Measurements from ENCODE around the gene HLA-A.

The HLA-A gene

GRCh38 chr6:29964887-29965562 is 22.7 kb downstream of the HLA-A start:
- H3K27ac ChIP-seq (replicated peaks; ENCODE audit: low read length): peak overlapping the region; percentile 70
- no peak overlapping the region for H3K4me2 ChIP-seq (ENCODE audit: insufficient read depth, low read length, poor library complexity, severe bottlenecking)
- H3K23ac ChIP-seq (ENCODE audit: low read depth, low read length, poor library complexity): no peak overlapping the region
- DNase-seq (ENCODE audit: low spot score): peak; percentile 46
- H3K4ac ChIP-seq (ENCODE audit: low read length): no peak overlapping the region
- peak overlapping the region; percentile 89 for H2AFZ ChIP-seq (ENCODE audit: low read length)
- no peaks in the 10 kb centered on the region for H3K27me3 ChIP-seq (ENCODE audit: control insufficient read depth in 3 of 3, insufficient read depth in 3 of 3, low read depth in 1 of 3, low read length in 3 of 3)
- H3K36me3 ChIP-seq (replicated peaks in 1 of 2; ENCODE audit: control insufficient read depth in 2 of 2, insufficient read depth in 2 of 2, low read length in 2 of 2): no peaks in the 10 kb centered on the region
- peaks cover 9 to 11% of the 10 kb centered on the region in 2 donors for H3K4me1 ChIP-seq (ENCODE audit: control insufficient read depth in 2 of 2, insufficient read depth in 1 of 2, low read depth in 1 of 2, low read length in 2 of 2)
- no peaks in the 10 kb centered on the region for H3K9me3 ChIP-seq (replicated peaks in 1 of 2; ENCODE audit: control insufficient read depth in 2 of 2, insufficient read depth in 1 of 2, low read depth in 1 of 2, low read length in 2 of 2)
- H2BK12ac ChIP-seq (ENCODE audit: low read length): no peak overlapping the region
- no peak overlapping the region for H3K18ac ChIP-seq (ENCODE audit: low read length)
- H3K4me3 ChIP-seq (ENCODE audit: low read length in 2 of 2): peak overlapping the region in 1 of 2 donors; percentile 50
- H2BK5ac ChIP-seq (ENCODE audit: low read length): no peak overlapping the region
- no peak overlapping the region for H2BK15ac ChIP-seq (ENCODE audit: low read length)
- H3K79me1 ChIP-seq (ENCODE audit: low read depth, low read length): no peaks in the 10 kb centered on the region
- no peak overlapping the region for H2AK5ac ChIP-seq (ENCODE audit: low read depth, low read length)
- H3K14ac ChIP-seq (ENCODE audit: low read length): no peak overlapping the region
- H4K91ac ChIP-seq (ENCODE audit: low read depth, low read length, poor library complexity): no peak overlapping the region
- H4K8ac ChIP-seq (ENCODE audit: low read depth, low read length): no peak overlapping the region
- H2BK120ac ChIP-seq (ENCODE audit: low read depth, low read length): no peak overlapping the region
- WGBS, 2 donors (ENCODE audit: extremely low coverage in 2 of 2, insufficient read length in 2 of 2, insufficient replicate concordance in 1 of 2): no CpG with 5 or more reads among the region's 7 CpGs
- H3K9ac ChIP-seq (ENCODE audit: low read depth, low read length, poor library complexity): no peak overlapping the region

- Histone ChIP-seq H3K4me1 (ENCODE audit: control insufficient read depth in 2 of 2, insufficient read depth in 1 of 2, low read depth in 1 of 2, low read length in 2 of 2) (peaks cover 9 to 11% of the 10 kb centered on the region in 2 donors), H3K9ac (ENCODE audit: low read depth, low read length, poor library complexity) (no peak overlapping the region), H3K9me3 (replicated peaks in 1 of 2; ENCODE audit: control insufficient read depth in 2 of 2, insufficient read depth in 1 of 2, low read depth in 1 of 2, low read length in 2 of 2) (no peaks in the 10 kb centered on the region), H4K8ac (ENCODE audit: low read depth, low read length) (no peak overlapping the region), H2BK120ac (ENCODE audit: low read depth, low read length) (no peak overlapping the region), H3K4me2 (ENCODE audit: insufficient read depth, low read length, poor library complexity, severe bottlenecking) (no peak overlapping the region), H3K14ac (ENCODE audit: low read length) (no peak overlapping the region), H3K36me3 (replicated peaks in 1 of 2; ENCODE audit: control insufficient read depth in 2 of 2, insufficient read depth in 2 of 2, low read length in 2 of 2) (no peaks in the 10 kb centered on the region), H2AK5ac (ENCODE audit: low read depth, low read length) (no peak overlapping the region), H3K4me3 (ENCODE audit: low read length in 2 of 2) (peak overlapping the region in 1 of 2 donors; percentile 50), H2BK15ac (ENCODE audit: low read length) (no peak overlapping the region), H3K23ac (ENCODE audit: low read depth, low read length, poor library complexity) (no peak overlapping the region), H3K4ac (ENCODE audit: low read length) (no peak overlapping the region), H3K79me1 (ENCODE audit: low read depth, low read length) (no peaks in the 10 kb centered on the region), H3K27ac (replicated peaks; ENCODE audit: low read length) (peak overlapping the region; percentile 70), H2BK12ac (ENCODE audit: low read length) (no peak overlapping the region), H4K91ac (ENCODE audit: low read depth, low read length, poor library complexity) (no peak overlapping the region), H3K18ac (ENCODE audit: low read length) (no peak overlapping the region), H2AFZ (ENCODE audit: low read length) (peak overlapping the region; percentile 89), H3K27me3 (ENCODE audit: control insufficient read depth in 3 of 3, insufficient read depth in 3 of 3, low read depth in 1 of 3, low read length in 3 of 3) (no peaks in the 10 kb centered on the region), H2BK5ac (ENCODE audit: low read length) (no peak overlapping the region)
- no CpG with 5 or more reads among the region's 2 CpGs for WGBS, 2 donors (ENCODE audit: extremely low coverage in 2 of 2, insufficient read length in 2 of 2, insufficient replicate concordance in 1 of 2)
- DNase-seq (ENCODE audit: low spot score): no peak
Observed at GRCh38 chr6:29965563-29965872, 23.2 kb downstream of the HLA-A start.

DNA sequence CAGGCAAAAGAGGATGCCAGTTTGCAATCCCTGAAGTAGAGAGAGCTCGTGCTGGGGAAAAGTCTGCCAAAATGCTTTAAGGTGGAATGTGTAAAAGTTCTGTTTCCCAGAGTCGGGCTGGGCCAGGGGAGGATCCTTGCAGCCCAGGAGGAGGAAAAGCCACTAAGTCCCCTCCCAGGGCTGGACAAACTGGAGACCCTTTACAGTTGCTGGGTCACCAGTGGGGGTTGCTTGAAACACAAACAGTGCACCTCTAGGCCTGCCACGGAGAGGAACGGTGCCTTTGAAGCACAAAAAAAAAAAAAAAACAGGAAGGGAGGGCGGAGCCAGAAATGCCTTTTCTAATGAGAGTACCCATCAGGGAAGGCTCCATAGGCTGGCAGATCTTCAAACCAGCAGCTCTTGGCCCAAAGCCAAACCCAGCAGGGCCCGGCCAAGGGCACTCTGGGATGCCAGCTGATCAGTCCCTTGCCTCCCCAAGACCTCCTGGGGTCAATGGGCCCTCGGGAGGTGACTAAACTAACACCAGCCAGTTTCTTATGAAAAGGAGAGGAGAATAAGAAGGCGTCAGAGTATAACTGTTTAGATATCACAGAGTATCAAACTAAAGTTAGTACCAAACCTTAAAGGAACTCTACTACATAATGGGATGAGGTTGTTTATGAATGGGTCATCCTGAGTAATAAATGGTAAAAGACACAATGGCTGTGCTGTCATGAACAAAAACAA is 23.7 kb downstream of the HLA-A start:
- Histone ChIP-seq H3K36me3 (replicated peaks in 1 of 2; ENCODE audit: control insufficient read depth in 2 of 2, insufficient read depth in 2 of 2, low read length in 2 of 2) (no peaks in the 10 kb centered on the region), H3K27me3 (ENCODE audit: control insufficient read depth in 3 of 3, insufficient read depth in 3 of 3, low read depth in 1 of 3, low read length in 3 of 3) (peaks cover 0 to 3% (median 0%) of the 10 kb centered on the region in 3 experiments), H2AFZ (ENCODE audit: low read length) (peak overlapping the region; percentile 89), H2BK12ac (ENCODE audit: low read length) (no peak overlapping the region), H3K27ac (replicated peaks; ENCODE audit: low read length) (peak overlapping the region; percentile 70), H2AK5ac (ENCODE audit: low read depth, low read length) (no peak overlapping the region), H2BK15ac (ENCODE audit: low read length) (no peak overlapping the region), H4K91ac (ENCODE audit: low read depth, low read length, poor library complexity) (no peak overlapping the region), H3K4me1 (ENCODE audit: control insufficient read depth in 2 of 2, insufficient read depth in 1 of 2, low read depth in 1 of 2, low read length in 2 of 2) (peaks cover 9 to 11% of the 10 kb centered on the region in 2 donors), H2BK120ac (ENCODE audit: low read depth, low read length) (no peak overlapping the region), H3K4me2 (ENCODE audit: insufficient read depth, low read length, poor library complexity, severe bottlenecking) (no peak overlapping the region), H3K23ac (ENCODE audit: low read depth, low read length, poor library complexity) (no peak overlapping the region), H3K79me1 (ENCODE audit: low read depth, low read length) (no peaks in the 10 kb centered on the region), H3K4ac (ENCODE audit: low read length) (no peak overlapping the region), H3K4me3 (ENCODE audit: low read length in 2 of 2) (peak overlapping the region in 1 of 2 donors; percentile 50), H2BK5ac (ENCODE audit: low read length) (no peak overlapping the region), H3K18ac (ENCODE audit: low read length) (peak overlapping the region; percentile 18), H3K9ac (ENCODE audit: low read depth, low read length, poor library complexity) (no peak overlapping the region), H3K9me3 (replicated peaks in 1 of 2; ENCODE audit: control insufficient read depth in 2 of 2, insufficient read depth in 1 of 2, low read depth in 1 of 2, low read length in 2 of 2) (no peaks in the 10 kb centered on the region), H3K14ac (ENCODE audit: low read length) (no peak overlapping the region), H4K8ac (ENCODE audit: low read depth, low read length) (no peak overlapping the region)
- WGBS, 2 donors (ENCODE audit: extremely low coverage in 2 of 2, insufficient read length in 2 of 2, insufficient replicate concordance in 1 of 2): no CpG with 5 or more reads among the region's 8 CpGs
- DNase-seq (ENCODE audit: low spot score): no peak

DNA sequence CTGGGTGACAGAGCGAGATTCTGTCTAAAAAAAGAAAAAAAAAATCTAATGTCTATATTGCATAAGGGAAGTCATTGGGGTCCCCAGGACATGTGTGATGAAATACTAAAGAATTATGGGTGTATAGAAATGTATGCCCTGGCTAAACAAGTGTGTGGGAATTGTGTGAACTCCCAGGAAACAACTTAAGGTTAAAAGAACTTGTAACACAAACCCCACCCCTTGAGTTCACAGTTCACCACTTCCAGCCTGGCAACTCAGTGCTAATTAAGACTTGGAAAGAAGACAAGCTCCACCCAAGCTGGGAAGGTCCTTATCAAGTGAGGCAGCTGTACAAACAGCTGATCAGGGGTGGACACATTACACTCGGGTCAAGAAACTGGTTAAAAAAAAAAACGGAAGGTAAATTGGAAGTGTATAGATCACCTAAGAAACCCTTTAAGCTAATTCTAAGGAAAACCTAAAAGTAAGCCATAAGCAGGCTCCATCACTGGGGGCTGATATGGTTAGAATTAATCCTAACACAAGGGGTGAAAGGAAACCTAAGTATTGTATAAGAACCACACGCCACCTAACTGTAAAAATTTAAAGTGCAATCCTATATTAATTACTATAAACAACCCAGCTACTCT is 25.2 kb downstream of the HLA-A start:
- no peak overlapping the region for H2BK12ac ChIP-seq (ENCODE audit: low read length)
- H3K9ac ChIP-seq (ENCODE audit: low read depth, low read length, poor library complexity): no peak overlapping the region
- H3K27me3 ChIP-seq (ENCODE audit: control insufficient read depth in 3 of 3, insufficient read depth in 3 of 3, low read depth in 1 of 3, low read length in 3 of 3): peaks cover 0 to 15% (median 0%) of the 10 kb centered on the region in 3 experiments
- H3K79me1 ChIP-seq (ENCODE audit: low read depth, low read length): no peaks in the 10 kb centered on the region
- no peak for DNase-seq (ENCODE audit: low spot score)
- H3K9me3 ChIP-seq (replicated peaks in 1 of 2; ENCODE audit: control insufficient read depth in 2 of 2, insufficient read depth in 1 of 2, low read depth in 1 of 2, low read length in 2 of 2): no peaks in the 10 kb centered on the region
- H4K91ac ChIP-seq (ENCODE audit: low read depth, low read length, poor library complexity): no peak overlapping the region
- H3K36me3 ChIP-seq (replicated peaks in 1 of 2; ENCODE audit: control insufficient read depth in 2 of 2, insufficient read depth in 2 of 2, low read length in 2 of 2): no peaks in the 10 kb centered on the region
- H3K4me1 ChIP-seq (ENCODE audit: control insufficient read depth in 2 of 2, insufficient read depth in 1 of 2, low read depth in 1 of 2, low read length in 2 of 2): peaks cover 9 to 11% of the 10 kb centered on the region in 2 donors
- no peak overlapping the region for H3K18ac ChIP-seq (ENCODE audit: low read length)
- no peak overlapping the region for H2BK5ac ChIP-seq (ENCODE audit: low read length)
- H2AFZ ChIP-seq (ENCODE audit: low read length): no peak overlapping the region
- WGBS, 2 donors (ENCODE audit: extremely low coverage in 2 of 2, insufficient read length in 2 of 2, insufficient replicate concordance in 1 of 2): no CpG with 5 or more reads among the region's 4 CpGs
- H2BK120ac ChIP-seq (ENCODE audit: low read depth, low read length): no peak overlapping the region
- H2AK5ac ChIP-seq (ENCODE audit: low read depth, low read length): no peak overlapping the region
- no peak overlapping the region for H4K8ac ChIP-seq (ENCODE audit: low read depth, low read length)
- no peak overlapping the region for H2BK15ac ChIP-seq (ENCODE audit: low read length)
- no peak overlapping the region for H3K4ac ChIP-seq (ENCODE audit: low read length)
- H3K4me2 ChIP-seq (ENCODE audit: insufficient read depth, low read length, poor library complexity, severe bottlenecking): no peak overlapping the region
- H3K14ac ChIP-seq (ENCODE audit: low read length): no peak overlapping the region
- H3K27ac ChIP-seq (replicated peaks; ENCODE audit: low read length): no peak overlapping the region
- H3K23ac ChIP-seq (ENCODE audit: low read depth, low read length, poor library complexity): no peak overlapping the region
- H3K4me3 ChIP-seq (ENCODE audit: low read length in 2 of 2): no peak overlapping the region

Data from neuronal stem cell (in vitro differentiated cells).